Spleen (tissue), 7 donors: ENCODE measurements around the gene GNA14.

ENCODE experiments used
- CTCF ChIP-seq, 11 experiments: fragments of 200-600 bp in 7 of 11; fragments of 450-650 bp in 4 of 11; sonication (generic) in 4 of 11; IDR thresholded peaks in 8 of 11; conservative IDR thresholded peaks in 3 of 11; 1 replicate in 7 of 11; 2 replicates in 4 of 11; pipeline versions ENCODE4 v1.4.0 to v1.8.0; 2016 to 2021; ENCODE audit warnings: antibody characterized with exemption in 11 of 11, inconsistent platforms in 4 of 11, mild to moderate bottlenecking in 1 of 11
- POLR2AphosphoS5 ChIP-seq, 3 donors: sonication (generic); formaldehyde crosslinking; IDR thresholded peaks; one replicate each; pipeline ENCODE4 v1.5.1; 2017; ENCODE audit warnings: antibody characterized with exemption in 3 of 3
- donor health status: DM: no; HTN: no; CAD: no; lungs with moderate emphysema.
- donor health status: DM: no; HTN: no; CAD: no.
- donor health status: DM: no; HTN: no; CAD: no.

GRCh38 chr9:77392328-77392727 lies 255.8 kb downstream of the GNA14 start:
- TF ChIP-seq CTCF (IDR thresholded peaks at IDR 0.05 in 8 of 11, conservative IDR thresholded peaks at IDR 0.05 in 3 of 11): no peak
- TF ChIP-seq POLR2AphosphoS5 (IDR thresholded peaks at IDR 0.05): no peak
